ENCODE results near the gene KCNMB2. TPM values are rescaled to one million over a fixed set of nuclear protein-coding genes. Genes with fewer than 3 reads are reported as not detected.

Gene KCNMB2
- total RNA-seq, 4 donors from 2014 or later, result not detected

DNA sequence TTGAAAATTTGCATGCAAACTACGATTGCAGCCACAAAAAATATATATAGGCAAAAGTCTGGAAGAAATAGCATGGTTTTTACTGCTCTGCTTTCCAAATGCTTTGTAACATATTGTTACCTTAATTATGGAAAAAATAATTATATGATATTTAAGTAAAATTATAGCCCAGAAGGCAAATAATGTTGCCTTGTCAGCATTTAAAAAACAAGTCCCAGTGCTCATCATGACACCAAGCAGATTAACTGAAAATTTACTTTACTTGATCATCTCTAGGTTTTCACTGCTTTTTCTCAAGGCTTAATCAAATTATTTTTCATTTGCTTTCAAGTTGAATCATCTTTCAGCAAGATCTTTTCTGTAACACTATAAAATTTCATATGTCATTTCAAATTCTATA lies 272.5 kb downstream of the KCNMB2 start:
- H3K9me3 ChIP-seq, result no peaks in the 10 kb centered on the region
- H3K36me3 ChIP-seq, result no peaks in the 10 kb centered on the region
- no peak overlapping the region for H3K4me3 ChIP-seq
- no peaks in the 10 kb centered on the region for H3K4me1 ChIP-seq
- DNase-seq, result no peak
- H3K27ac ChIP-seq, result no peak overlapping the region
- TF ChIP-seq CTCF (IDR thresholded peaks at IDR 0.05), result no peak
- TF ChIP-seq POLR2A (IDR thresholded peaks at IDR 0.05), result no peak
- no peaks in the 10 kb centered on the region for H3K27me3 ChIP-seq

DNA sequence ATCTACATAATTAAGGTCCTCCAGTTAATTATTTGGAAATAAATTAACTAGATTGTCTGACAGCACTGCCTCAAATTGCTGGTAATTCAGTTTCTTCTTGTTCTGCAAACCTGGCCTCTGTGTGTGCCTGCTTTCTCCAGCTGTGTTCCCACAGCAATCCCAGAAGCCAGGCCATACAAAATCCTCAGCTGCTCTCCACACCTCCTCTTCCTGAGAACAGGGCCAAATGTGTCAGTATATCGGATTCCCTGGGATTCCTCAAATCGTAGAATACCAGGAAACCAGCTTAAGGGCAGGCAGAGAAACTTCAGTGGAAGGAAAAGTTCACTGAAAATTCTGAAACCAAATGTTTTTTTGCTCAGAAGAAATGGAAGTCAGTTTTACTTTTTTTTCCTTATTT lies 273.9 kb downstream of the KCNMB2 start:
- no peak overlapping the region for H3K27ac ChIP-seq
- no peak for DNase-seq
- TF ChIP-seq POLR2A (IDR thresholded peaks at IDR 0.05) (no peak), CTCF (IDR thresholded peaks at IDR 0.05) (no peak)
- no peak overlapping the region for H3K4me3 ChIP-seq
- H3K27me3 ChIP-seq, result no peaks in the 10 kb centered on the region
- H3K4me1 ChIP-seq, result no peaks in the 10 kb centered on the region
- H3K9me3 ChIP-seq, result no peaks in the 10 kb centered on the region
- no peaks in the 10 kb centered on the region for H3K36me3 ChIP-seq

DNA sequence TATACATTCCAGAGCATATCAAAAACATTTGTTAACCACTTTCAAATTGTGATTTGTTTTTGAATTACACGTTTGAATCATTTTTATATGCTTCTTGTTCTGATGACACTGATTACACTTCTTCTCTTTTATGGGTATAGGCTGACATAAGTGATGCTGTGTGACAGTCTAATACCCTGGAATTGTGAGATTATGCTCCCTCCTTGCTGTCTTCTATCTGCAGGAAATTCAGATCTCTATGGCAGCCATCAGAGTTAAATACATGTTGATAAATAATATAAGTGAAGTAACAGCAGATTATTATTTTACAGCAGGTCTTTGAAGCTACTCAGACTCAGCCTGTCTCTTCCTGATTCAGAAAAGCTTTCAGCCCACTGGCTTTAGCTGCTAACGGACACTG lies 286.5 kb downstream of the KCNMB2 start:
- H3K27ac ChIP-seq, result peak overlapping the region in 1 of 4 donors; percentile 53
- H3K4me3 ChIP-seq, result no peak overlapping the region
- H3K9me3 ChIP-seq, result no peaks in the 10 kb centered on the region
- DNase-seq, result no peak
- TF ChIP-seq POLR2A (IDR thresholded peaks at IDR 0.05) (no peak), CTCF (IDR thresholded peaks at IDR 0.05) (no peak)
- H3K27me3 ChIP-seq, result no peaks in the 10 kb centered on the region
- no peaks in the 10 kb centered on the region for H3K4me1 ChIP-seq
- no peaks in the 10 kb centered on the region for H3K36me3 ChIP-seq

GRCh38 chr3:178823150-178823549 lies 286.9 kb downstream of the KCNMB2 start:
- TF ChIP-seq POLR2A (IDR thresholded peaks at IDR 0.05) (no peak), CTCF (IDR thresholded peaks at IDR 0.05) (no peak)
- no peaks in the 10 kb centered on the region for H3K27me3 ChIP-seq
- H3K36me3 ChIP-seq, result no peaks in the 10 kb centered on the region
- H3K27ac ChIP-seq, result peak overlapping the region in 1 of 4 donors; percentile 53
- H3K4me1 ChIP-seq, result no peaks in the 10 kb centered on the region
- H3K9me3 ChIP-seq, result no peaks in the 10 kb centered on the region
- DNase-seq, result no peak
- no peak overlapping the region for H3K4me3 ChIP-seq

DNA sequence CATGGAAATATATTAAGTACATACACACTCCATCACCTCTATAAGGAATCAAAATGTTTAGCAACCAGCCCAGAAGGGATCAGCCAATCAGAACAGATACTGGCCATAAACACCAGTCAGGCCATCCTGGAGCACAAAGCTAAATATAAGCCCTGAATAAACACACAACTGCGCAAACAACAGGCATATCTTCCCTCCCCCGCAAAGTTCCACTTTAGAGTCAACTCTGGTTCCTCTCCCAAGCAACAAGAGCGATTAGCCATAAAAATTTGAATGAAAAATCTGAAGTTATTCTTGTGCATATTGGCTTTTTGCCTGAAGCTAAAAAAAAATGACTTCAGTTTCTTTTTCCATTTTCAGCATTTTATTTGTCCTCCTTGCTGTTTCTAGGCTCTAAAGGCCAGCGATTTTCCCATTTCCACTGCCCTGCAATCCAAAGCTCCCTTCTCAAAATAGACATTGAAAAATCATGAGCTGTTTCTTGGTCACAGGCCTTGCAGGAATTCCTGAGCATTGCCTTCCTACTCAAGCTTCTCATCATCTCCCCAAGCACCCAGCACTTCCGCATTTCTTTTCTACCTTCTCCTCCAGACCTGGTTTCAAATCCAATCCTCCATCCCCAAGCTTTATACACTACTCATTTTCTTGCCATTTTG lies 287.5 kb downstream of the KCNMB2 start:
- Histone ChIP-seq H3K36me3 (no peaks in the 10 kb centered on the region), H3K4me1 (no peaks in the 10 kb centered on the region), H3K27ac (peak overlapping the region in 1 of 4 donors; percentile 53), H3K27me3 (no peaks in the 10 kb centered on the region), H3K9me3 (no peaks in the 10 kb centered on the region), H3K4me3 (no peak overlapping the region)
- no peak for DNase-seq
- TF ChIP-seq POLR2A (IDR thresholded peaks at IDR 0.05) (no peak), CTCF (IDR thresholded peaks at IDR 0.05) (no peak)
